Rectal smooth muscle tissue (tissue), 1 donor: Measurements from ENCODE around the gene TAPBPL.
"Not testable (repeated sequence)": the region's sequence is repeated elsewhere in the genome, so short reads cannot be mapped to it uniquely, and the experiment has no call there.

Experiments
- H3K27ac ChIP-seq: one replicate; pipeline ENCODE4 v1.7.0; 2013; ENCODE audit warnings: low read depth, low read length, inconsistent platforms
- H3K27me3 ChIP-seq: one replicate; pipeline ENCODE4 v1.7.0; 2013; ENCODE audit warnings: low read length; ENCODE audit not compliant: control insufficient read depth, insufficient read depth
- H3K36me3 ChIP-seq: one replicate; pipeline ENCODE4 v1.7.0; 2013; ENCODE audit warnings: low read length; ENCODE audit not compliant: control insufficient read depth, insufficient read depth
- H3K4me1 ChIP-seq: one replicate; pipeline ENCODE4 v1.7.0; 2013; ENCODE audit warnings: low read length; ENCODE audit not compliant: control insufficient read depth, insufficient read depth
- H3K4me3 ChIP-seq: one replicate; pipeline ENCODE4 v1.7.0; 2013; ENCODE audit warnings: low read length
- H3K9ac ChIP-seq: one replicate; pipeline ENCODE4 v1.7.0; 2013; ENCODE audit warnings: low read length

The TAPBPL gene

DNA sequence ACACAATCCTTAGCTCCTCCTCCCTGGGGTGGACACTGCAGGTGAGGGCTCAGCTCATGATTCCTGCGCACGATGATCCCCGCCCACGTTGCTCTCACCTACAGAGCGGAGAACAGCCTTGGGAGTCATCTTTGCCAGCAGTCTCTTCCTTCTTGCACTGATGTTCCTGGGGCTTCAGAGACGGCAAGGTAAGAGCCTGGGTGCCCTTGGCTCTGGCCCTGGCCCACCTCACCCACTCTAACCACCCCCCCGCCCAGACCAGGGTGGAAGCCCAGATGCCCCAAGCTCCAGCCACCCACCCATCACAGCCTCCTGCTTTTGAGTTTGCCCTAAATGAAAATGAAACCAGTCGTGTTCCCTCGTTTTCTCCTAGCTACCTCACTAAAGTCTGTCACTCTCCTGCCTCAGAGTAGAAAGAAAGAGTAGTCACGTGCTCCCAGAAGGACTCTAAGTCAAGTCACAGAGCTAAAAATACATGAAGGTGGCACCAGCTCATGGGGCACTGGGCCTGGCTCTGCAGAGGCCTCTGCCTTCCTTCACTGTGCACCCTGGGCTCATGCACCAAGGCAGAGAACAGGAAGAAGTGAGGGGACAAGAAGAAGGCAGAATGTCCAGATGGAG, 9.0 kb downstream of the TAPBPL start:
- H3K36me3 ChIP-seq, result peaks cover 65% of the 10 kb centered on the region

DNA sequence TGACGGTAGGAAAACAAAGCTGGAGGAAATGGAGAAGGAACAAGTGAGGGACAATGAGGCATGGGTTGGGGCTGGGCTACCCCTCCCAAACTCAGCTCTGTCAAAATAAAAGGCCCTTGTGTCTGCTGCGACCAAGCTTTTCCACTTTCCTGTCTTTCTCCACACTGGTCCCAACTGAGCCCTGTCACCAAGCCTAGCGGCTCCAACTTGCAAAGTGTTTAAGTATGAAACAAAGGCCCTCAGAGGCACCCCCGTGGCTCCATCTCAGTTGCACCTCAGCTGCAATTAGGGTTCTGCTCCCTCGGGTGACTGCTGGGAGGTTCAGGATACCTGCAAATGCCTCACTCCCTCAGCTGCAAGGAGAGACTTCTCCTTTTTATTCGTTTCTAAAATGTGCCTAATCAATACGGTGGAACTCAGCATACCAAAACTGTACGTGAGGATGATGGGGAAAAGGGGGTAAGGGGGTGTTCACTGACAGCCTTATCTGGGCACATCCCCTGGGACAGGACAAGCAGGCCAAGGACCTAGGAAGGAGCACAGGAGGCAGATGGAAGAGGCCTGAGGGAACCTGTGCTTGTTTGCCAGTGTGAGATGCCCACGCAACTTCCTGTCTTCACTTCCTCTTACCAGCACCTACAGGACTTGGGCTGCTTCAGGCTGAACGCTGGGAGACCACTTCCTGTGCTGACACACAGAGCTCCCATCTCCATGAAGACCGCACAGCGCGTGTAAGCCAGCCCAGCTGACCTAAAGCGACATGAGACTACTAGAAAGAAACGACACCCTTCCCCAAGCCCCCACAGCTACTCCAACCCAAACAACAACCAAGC, 9.8 kb downstream of the TAPBPL start:
- Histone ChIP-seq H3K4me3 (no peak overlapping the region), H3K4me1 (peaks cover 2% of the 10 kb centered on the region), H3K27me3 (no peaks in the 10 kb centered on the region), H3K36me3 (peaks cover 65% of the 10 kb centered on the region), H3K27ac (no peak overlapping the region), H3K9ac (no peak overlapping the region)

More for the DNA sequence above, 9.0 kb downstream of the TAPBPL start:
- H3K4me3 ChIP-seq, result no peak overlapping the region
- peaks cover 2% of the 10 kb centered on the region for H3K4me1 ChIP-seq
- no peak overlapping the region for H3K27ac ChIP-seq
- no peaks in the 10 kb centered on the region for H3K27me3 ChIP-seq
- H3K9ac ChIP-seq, result no peak overlapping the region

DNA sequence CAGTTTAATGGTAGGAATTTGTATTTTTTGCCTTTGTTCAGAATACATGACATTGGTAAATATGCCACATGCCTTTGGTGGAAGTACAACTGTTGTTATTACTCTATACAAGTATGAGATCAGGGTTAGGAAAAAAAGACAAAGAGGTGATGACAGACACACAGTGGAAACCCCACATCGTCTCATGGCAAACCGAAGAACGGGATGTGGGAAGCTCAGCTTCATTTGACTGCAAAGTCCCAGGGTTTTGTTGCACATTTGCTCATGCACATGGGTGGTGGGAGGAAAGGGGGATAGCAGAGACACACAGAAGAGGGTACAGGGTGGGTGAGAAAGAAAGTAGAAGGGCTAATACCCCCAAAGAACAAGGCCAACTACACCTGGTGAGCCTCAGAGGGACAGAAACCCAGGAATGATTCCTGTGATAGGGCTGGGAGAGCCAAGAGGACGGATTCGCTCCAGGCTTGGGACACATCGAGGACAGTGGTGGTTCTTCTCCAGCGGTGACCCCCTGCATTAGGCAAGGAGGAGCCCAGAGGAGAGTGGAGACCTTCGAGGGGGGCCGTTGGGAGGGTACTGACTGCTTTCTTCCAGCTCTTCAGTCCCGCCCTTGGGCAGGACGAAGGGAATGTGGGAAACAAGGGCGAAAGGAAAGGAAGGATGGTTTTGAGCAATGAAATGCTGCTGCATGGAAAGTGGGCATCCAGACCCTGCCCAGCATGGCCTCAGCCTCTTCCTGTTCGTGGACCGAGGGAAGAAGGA, 10.6 kb downstream of the TAPBPL start:
- H3K4me1 ChIP-seq, result peaks cover 2% of the 10 kb centered on the region
- no peaks in the 10 kb centered on the region for H3K27me3 ChIP-seq
- no peak overlapping the region for H3K4me3 ChIP-seq
- peaks cover 61% of the 10 kb centered on the region for H3K36me3 ChIP-seq
- peak overlapping the region; percentile 10 for H3K9ac ChIP-seq
- no peak overlapping the region for H3K27ac ChIP-seq

DNA sequence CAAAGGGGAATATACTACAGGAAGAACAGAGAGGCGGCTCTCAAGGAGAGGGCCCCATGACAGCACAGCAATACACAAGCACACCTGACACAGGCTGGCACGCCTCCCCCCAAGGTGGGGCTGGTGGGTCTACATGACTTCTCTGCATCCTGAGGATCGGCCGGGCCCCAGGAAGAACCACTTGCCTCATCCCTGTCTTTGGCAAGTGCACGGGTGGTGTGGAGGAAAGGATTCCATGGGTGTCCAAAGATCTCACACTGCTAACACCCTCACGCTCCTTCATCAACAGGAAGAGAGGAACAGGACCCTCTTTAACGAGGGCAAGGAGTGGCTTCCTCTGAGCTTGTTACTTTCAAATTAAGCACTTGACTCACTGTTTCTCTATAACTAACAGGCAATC, 11.4 kb downstream of the TAPBPL start:
- Histone ChIP-seq H3K27me3 (no peaks in the 10 kb centered on the region), H3K9ac (no peak overlapping the region), H3K4me3 (no peak overlapping the region), H3K4me1 (peaks cover 2% of the 10 kb centered on the region), H3K27ac (no peak overlapping the region), H3K36me3 (peaks cover 56% of the 10 kb centered on the region)

GRCh38 chr12:6463858-6464257, 12.0 kb downstream of the TAPBPL start:
- Histone ChIP-seq H3K4me1 (peaks cover 2% of the 10 kb centered on the region), H3K27me3 (no peaks in the 10 kb centered on the region), H3K36me3 (peaks cover 50% of the 10 kb centered on the region), H3K9ac (no peak overlapping the region), H3K27ac (no peak overlapping the region), H3K4me3 (no peak overlapping the region)

- peaks cover 8% of the 10 kb centered on the region for H3K4me1 ChIP-seq
- H3K9ac ChIP-seq, result no peak overlapping the region
- no peak overlapping the region for H3K27ac ChIP-seq
- peaks cover 45% of the 10 kb centered on the region for H3K36me3 ChIP-seq
- no peak overlapping the region for H3K4me3 ChIP-seq
- no peaks in the 10 kb centered on the region for H3K27me3 ChIP-seq
Observed at GRCh38 chr12:6464531-6464930, 12.7 kb downstream of the TAPBPL start.

DNA sequence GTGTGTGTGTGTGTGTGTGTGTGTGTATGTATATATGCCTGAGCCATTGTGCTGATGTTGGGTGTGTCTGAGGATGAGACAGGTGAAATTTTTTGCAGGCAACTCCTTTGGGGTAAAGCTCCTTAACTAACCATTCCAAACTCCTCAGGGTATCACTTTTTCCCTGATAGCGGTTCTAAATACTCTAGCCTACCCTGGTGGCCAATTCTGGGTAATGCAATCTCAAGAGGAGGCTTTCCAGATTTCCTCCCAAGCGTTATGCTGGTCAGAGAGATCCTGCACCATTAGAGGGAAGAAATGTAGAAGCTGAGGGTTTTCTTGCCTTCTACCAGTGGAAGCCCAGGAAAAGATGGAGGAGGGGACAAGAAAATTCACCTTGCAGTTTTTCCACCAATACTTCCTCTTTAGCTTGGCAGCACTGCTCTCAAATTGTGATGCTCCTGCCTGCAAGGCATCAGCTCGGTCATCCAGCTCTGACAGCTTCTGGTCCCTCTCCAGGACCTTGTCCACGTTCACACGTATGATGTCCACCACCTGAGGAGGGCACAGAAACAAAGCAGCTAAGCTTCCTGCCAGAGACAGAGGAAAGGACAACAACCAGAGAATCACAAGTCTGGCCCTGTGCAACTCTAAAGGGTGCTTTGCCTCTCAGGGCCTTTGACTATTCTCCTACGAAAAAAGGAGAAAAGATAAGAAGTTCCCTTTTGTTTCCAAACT, 13.8 kb downstream of the TAPBPL start:
- no peaks in the 10 kb centered on the region for H3K27me3 ChIP-seq
- H3K27ac ChIP-seq, result no peak overlapping the region
- no peak overlapping the region for H3K4me3 ChIP-seq
- H3K36me3 ChIP-seq, result peaks cover 41% of the 10 kb centered on the region
- no peak overlapping the region for H3K9ac ChIP-seq
- peaks cover 9% of the 10 kb centered on the region for H3K4me1 ChIP-seq

- H3K36me3 ChIP-seq, result peaks cover 35% of the 10 kb centered on the region
- no peaks in the 10 kb centered on the region for H3K27me3 ChIP-seq
Observed at GRCh38 chr12:6466184-6466573, 14.3 kb downstream of the TAPBPL start.

DNA sequence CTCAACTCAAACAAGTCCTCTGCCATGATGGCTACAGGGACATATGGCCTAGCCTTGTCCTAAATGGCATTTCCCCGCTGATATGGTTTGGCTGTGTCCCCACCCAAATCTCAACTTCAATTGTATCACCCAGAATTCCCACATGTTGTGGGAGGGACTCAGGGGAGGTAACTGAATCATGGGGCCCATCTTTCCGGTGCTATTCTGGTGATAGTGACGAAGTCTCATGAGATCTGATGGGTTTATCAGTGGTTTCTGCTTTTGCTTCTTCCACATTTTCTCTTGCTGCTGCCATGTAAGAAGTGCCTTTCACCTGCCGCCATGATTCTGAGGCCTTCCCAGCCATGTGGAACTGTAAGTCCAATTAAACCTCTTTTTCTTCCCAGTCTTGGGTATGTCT, 14.9 kb downstream of the TAPBPL start:
- not testable (repeated sequence) for H3K4me3 ChIP-seq, H3K27ac ChIP-seq, H3K9ac ChIP-seq, H3K27me3 ChIP-seq
- Histone ChIP-seq H3K36me3 (peaks cover 32% of the 10 kb centered on the region), H3K4me1 (peaks cover 11% of the 10 kb centered on the region)

More at GRCh38 chr12:6466184-6466573, 14.3 kb downstream of the TAPBPL start:
- peaks cover 10% of the 10 kb centered on the region for H3K4me1 ChIP-seq
- H3K4me3 ChIP-seq, result no peak overlapping the region
- no peak overlapping the region for H3K27ac ChIP-seq
- H3K9ac ChIP-seq, result no peak overlapping the region

GRCh38 chr12:6467571-6468282, 15.9 kb downstream of the TAPBPL start:
- not testable (repeated sequence) for H3K9ac ChIP-seq, H3K27me3 ChIP-seq, H3K4me3 ChIP-seq, H3K27ac ChIP-seq
- Histone ChIP-seq H3K36me3 (peaks cover 22% of the 10 kb centered on the region), H3K4me1 (peaks cover 11% of the 10 kb centered on the region)

GRCh38 chr12:6468283-6468575, 16.4 kb downstream of the TAPBPL start:
- Histone ChIP-seq H3K9ac (no peak overlapping the region), H3K27ac (no peak overlapping the region), H3K4me1 (peaks cover 11% of the 10 kb centered on the region), H3K4me3 (no peak overlapping the region), H3K27me3 (no peaks in the 10 kb centered on the region), H3K36me3 (peaks cover 17% of the 10 kb centered on the region)
